H9 (cell line): ENCODE measurements around the gene RNF41. TPM values are rescaled to one million over a fixed set of nuclear protein-coding genes. Genes with fewer than 3 reads are reported as not detected.

Source experiments
- DNase-seq: peaks from one replicate; pipeline ENCODE4 v3.0.0-alpha.2; 2017
- H2AFZ ChIP-seq: one replicate; pipeline ENCODE4 v1.6.1; 2013; ENCODE audit warnings: mild to moderate bottlenecking, low read length, control low read depth, moderate library complexity
- H2AK5ac ChIP-seq: 2 replicates; pipeline ENCODE4 v1.6.1; 2013; ENCODE audit warnings: low read length, control low read depth, mixed read lengths; ENCODE audit not compliant: insufficient read length
- H2BK120ac ChIP-seq: one replicate; pipeline ENCODE4 v1.6.1; 2013; ENCODE audit warnings: low read depth, mild to moderate bottlenecking, low read length, control low read depth, inconsistent platforms; ENCODE audit not compliant: poor library complexity, severe bottlenecking
- H2BK12ac ChIP-seq: 2 replicates; pipeline ENCODE4 v1.6.1; 2013; ENCODE audit warnings: low read length, control low read depth, mixed read lengths, low read depth; ENCODE audit not compliant: insufficient read length
- H2BK15ac ChIP-seq: 2 replicates; pipeline ENCODE4 v1.6.1; 2013; ENCODE audit warnings: low read depth, low read length, control low read depth
- H2BK20ac ChIP-seq: one replicate; pipeline ENCODE4 v1.6.1; 2013; ENCODE audit warnings: low read depth, mild to moderate bottlenecking, low read length, control low read depth, inconsistent platforms; ENCODE audit not compliant: poor library complexity, severe bottlenecking
- H2BK5ac ChIP-seq: 2 replicates; pipeline ENCODE4 v1.6.1; 2013; ENCODE audit warnings: low read length, control low read depth, mixed read lengths; ENCODE audit not compliant: insufficient read length
- H3K14ac ChIP-seq: 2 replicates; pipeline ENCODE4 v1.6.1; 2013; ENCODE audit warnings: low read length, control low read depth; ENCODE audit not compliant: insufficient read depth
- H3K18ac ChIP-seq: 2 replicates; pipeline ENCODE4 v1.6.1; 2013; ENCODE audit warnings: low read depth, mild to moderate bottlenecking, mixed read lengths, low read length, control low read depth; ENCODE audit not compliant: insufficient read length
- H3K23ac ChIP-seq: 2 replicates; pipeline ENCODE4 v1.6.1; 2013; ENCODE audit warnings: low read length, control low read depth, mixed read lengths, low read depth; ENCODE audit not compliant: insufficient read length
- H3K23me2 ChIP-seq: 2 replicates; pipeline ENCODE4 v1.6.1; 2013; ENCODE audit warnings: low read depth, mild to moderate bottlenecking, mixed read lengths, low read length, control low read depth; ENCODE audit not compliant: insufficient read length, poor library complexity, severe bottlenecking
- H3K27ac ChIP-seq: 2 replicates; pipeline ENCODE4 v1.5.1; 2013; ENCODE audit warnings: low read length, control low read depth, mixed read lengths, low read depth; ENCODE audit not compliant: insufficient read length
- H3K27me3 ChIP-seq: 2 replicates; pipeline ENCODE4 v1.6.1; 2013; ENCODE audit warnings: low read length, control low read depth, inconsistent platforms; ENCODE audit not compliant: insufficient read depth
- H3K4ac ChIP-seq: 2 replicates; pipeline ENCODE4 v1.6.1; 2013; ENCODE audit warnings: low read depth, mild to moderate bottlenecking, control low read depth, inconsistent platforms, low read length, moderate library complexity
- H3K4me1 ChIP-seq: 2 replicates; pipeline ENCODE4 v1.6.1; 2013; ENCODE audit warnings: low read length, control low read depth, inconsistent platforms; ENCODE audit not compliant: insufficient read depth
- H3K4me2 ChIP-seq: 2 replicates; pipeline ENCODE4 v1.6.1; 2013; ENCODE audit warnings: low read length, control low read depth, mixed read lengths; ENCODE audit not compliant: insufficient read length, insufficient read depth
- H3K56ac ChIP-seq: 2 replicates; pipeline ENCODE4 v1.6.1; 2013; ENCODE audit warnings: low read depth, mild to moderate bottlenecking, mixed read lengths, low read length, control low read depth; ENCODE audit not compliant: insufficient read length
- H3K79me1 ChIP-seq: 2 replicates; pipeline ENCODE4 v1.6.1; 2013; ENCODE audit warnings: low read depth, mild to moderate bottlenecking, moderate library complexity, low read length, control low read depth, inconsistent platforms; ENCODE audit not compliant: insufficient read depth, poor library complexity, severe bottlenecking
- H3K79me2 ChIP-seq: 2 replicates; pipeline ENCODE4 v1.6.1; 2013; ENCODE audit warnings: low read length, control low read depth, inconsistent platforms; ENCODE audit not compliant: insufficient read depth
- H3K9ac ChIP-seq: 2 replicates; pipeline ENCODE4 v1.6.1; 2013; ENCODE audit warnings: low read length, control low read depth, mixed read lengths; ENCODE audit not compliant: insufficient read length; ENCODE audit errors: extremely low read depth
- H3K9me3 ChIP-seq: one replicate; pipeline ENCODE4 v1.6.1; 2013; ENCODE audit warnings: low read depth, low read length, inconsistent platforms; ENCODE audit not compliant: control insufficient read depth
- H3T11ph ChIP-seq: one replicate; pipeline ENCODE4 v1.6.1; 2013; ENCODE audit warnings: mild to moderate bottlenecking, low read length, control low read depth, inconsistent platforms
- H4K20me1 ChIP-seq: one replicate; pipeline ENCODE4 v1.6.1; 2013; ENCODE audit not compliant: control insufficient read depth, insufficient read length, insufficient read depth
- H4K5ac ChIP-seq: 2 replicates; pipeline ENCODE4 v1.6.1; 2013; ENCODE audit warnings: low read depth, mild to moderate bottlenecking, mixed read lengths, low read length, control low read depth; ENCODE audit not compliant: insufficient read length
- H4K8ac ChIP-seq: replicated peaks from 2 replicates; pipeline ENCODE4 v1.6.1; 2013; ENCODE audit warnings: low read length, control low read depth, mixed read lengths, low read depth; ENCODE audit not compliant: insufficient read length
- H4K91ac ChIP-seq: 2 replicates; pipeline ENCODE4 v1.6.1; 2013; ENCODE audit warnings: low read depth, mild to moderate bottlenecking, moderate library complexity, mixed read lengths, low read length, control low read depth; ENCODE audit not compliant: insufficient read length
- H3K27ac Mint-ChIP-seq, 3 experiments: 2 replicates in 2 of 3; 3 replicates in 1 of 3; pipeline ENCODE4 v1.8.0; 2020 to 2021; ENCODE audit warnings: mixed read lengths in 3 of 3, mild to moderate bottlenecking in 1 of 3, moderate library complexity in 1 of 3
- H3K27me3 Mint-ChIP-seq: 2 replicates; pipeline ENCODE4 v1.8.0; 2021; ENCODE audit warnings: low read depth, mild to moderate bottlenecking, moderate library complexity, mixed read lengths
- H3K36me3 Mint-ChIP-seq, 3 experiments: 2 replicates in 2 of 3; 3 replicates in 1 of 3; pipeline ENCODE4 v1.8.0; 2020 to 2021; ENCODE audit warnings: low read depth in 3 of 3, mixed read lengths in 3 of 3; ENCODE audit not compliant: insufficient read depth in 1 of 3
- H3K4me1 Mint-ChIP-seq, 2 experiments: 2 replicates each; pipeline ENCODE4 v1.8.0; 2020; ENCODE audit warnings: mixed read lengths in 2 of 2
- H3K4me3 Mint-ChIP-seq, 2 experiments: 2 replicates in 1 of 2; 3 replicates in 1 of 2; pipeline ENCODE4 v1.8.0; 2020 to 2021; ENCODE audit warnings: mild to moderate bottlenecking in 2 of 2, mixed read lengths in 2 of 2, moderate library complexity in 1 of 2
- H3K9me3 Mint-ChIP-seq, 2 experiments: 2 replicates in 1 of 2; 3 replicates in 1 of 2; pipeline ENCODE4 v1.8.0; 2020; ENCODE audit warnings: mild to moderate bottlenecking in 2 of 2, mixed read lengths in 2 of 2, moderate library complexity in 1 of 2
- WGBS: extraction: QIAGEN DNeasy Blood & Tissue Kit; methylation state at CpG from one replicate; pipeline ENCODE4 v1.1.7; 2013; ENCODE audit warnings: missing lambda C conversion rate, low lambda C conversion rate, mixed read lengths; ENCODE audit not compliant: insufficient read length; ENCODE audit errors: extremely low coverage; 5-methylcytosine and 5-hydroxymethylcytosine counted together
- total RNA-seq: library from RNA; stranded (reverse); gene quantifications from 2 replicates; pipeline ENCODE4 v1.2.1, GENCODE V29; 2021
- TF ChIP-seq, protein P1 (sequence below): fragments of 200-600 bp; sonication (generic); conservative IDR thresholded peaks from 3 replicates; pipeline ENCODE4 v1.8.0; 2021; ENCODE audit warnings: antibody characterized with exemption, mild to moderate bottlenecking

Gene RNF41
- total RNA-seq, 1 experiment from 2014 or later = 60.8 TPM

DNA sequence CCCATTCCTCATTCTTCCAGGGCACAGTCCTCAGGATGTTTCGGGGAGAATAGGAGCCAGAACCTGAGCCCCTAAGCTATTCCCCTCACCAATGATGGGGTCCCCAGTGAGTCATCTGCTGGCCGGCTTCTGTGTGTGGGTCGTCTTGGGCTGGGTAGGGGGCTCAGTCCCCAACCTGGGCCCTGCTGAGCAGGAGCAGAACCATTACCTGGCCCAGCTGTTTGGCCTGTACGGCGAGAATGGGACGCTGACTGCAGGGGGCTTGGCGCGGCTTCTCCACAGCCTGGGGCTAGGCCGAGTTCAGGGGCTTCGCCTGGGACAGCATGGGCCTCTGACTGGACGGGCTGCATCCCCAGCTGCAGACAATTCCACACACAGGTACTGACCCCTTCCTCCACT, 9.5 kb upstream of the RNF41 start:
- Histone ChIP-seq H3K18ac (no peak overlapping the region), H2BK5ac (no peak overlapping the region), H4K8ac (no peak overlapping the region), H3K14ac (no peak overlapping the region), H3K9me3 (no peaks in the 10 kb centered on the region), H2AFZ (no peak overlapping the region), H3K4me1 (no peaks in the 10 kb centered on the region), H2BK20ac (no peak overlapping the region), H3K27ac (no peak overlapping the region), H2BK15ac (no peak overlapping the region), H2AK5ac (no peak overlapping the region), H3K27me3 (no peaks in the 10 kb centered on the region), H3K79me2 (no peaks in the 10 kb centered on the region), H3K79me1 (no peaks in the 10 kb centered on the region), H4K20me1 (peaks cover 1% of the 10 kb centered on the region), H3K9ac (no peak overlapping the region), H2BK12ac (no peak overlapping the region), H4K5ac (no peak overlapping the region), H3K23me2 (no peaks in the 10 kb centered on the region), H4K91ac (no peak overlapping the region), H3K56ac (no peak overlapping the region), H3K23ac (no peak overlapping the region), H3K4ac (no peak overlapping the region), H3K4me2 (no peak overlapping the region), H3T11ph (no peak overlapping the region), H2BK120ac (no peak overlapping the region)
- H3K27me3 Mint-ChIP-seq = peaks cover 11% of the 10 kb centered on the region
- peaks cover 9 to 11% of the 10 kb centered on the region in 2 experiments; a peak in 3 of 4 replicates for H3K4me1 Mint-ChIP-seq
- H3K9me3 Mint-ChIP-seq = no peaks in the 10 kb centered on the region
- TF ChIP-seq, protein P1, sequence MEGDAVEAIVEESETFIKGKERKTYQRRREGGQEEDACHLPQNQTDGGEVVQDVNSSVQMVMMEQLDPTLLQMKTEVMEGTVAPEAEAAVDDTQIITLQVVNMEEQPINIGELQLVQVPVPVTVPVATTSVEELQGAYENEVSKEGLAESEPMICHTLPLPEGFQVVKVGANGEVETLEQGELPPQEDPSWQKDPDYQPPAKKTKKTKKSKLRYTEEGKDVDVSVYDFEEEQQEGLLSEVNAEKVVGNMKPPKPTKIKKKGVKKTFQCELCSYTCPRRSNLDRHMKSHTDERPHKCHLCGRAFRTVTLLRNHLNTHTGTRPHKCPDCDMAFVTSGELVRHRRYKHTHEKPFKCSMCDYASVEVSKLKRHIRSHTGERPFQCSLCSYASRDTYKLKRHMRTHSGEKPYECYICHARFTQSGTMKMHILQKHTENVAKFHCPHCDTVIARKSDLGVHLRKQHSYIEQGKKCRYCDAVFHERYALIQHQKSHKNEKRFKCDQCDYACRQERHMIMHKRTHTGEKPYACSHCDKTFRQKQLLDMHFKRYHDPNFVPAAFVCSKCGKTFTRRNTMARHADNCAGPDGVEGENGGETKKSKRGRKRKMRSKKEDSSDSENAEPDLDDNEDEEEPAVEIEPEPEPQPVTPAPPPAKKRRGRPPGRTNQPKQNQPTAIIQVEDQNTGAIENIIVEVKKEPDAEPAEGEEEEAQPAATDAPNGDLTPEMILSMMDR = no peak
- no peak for DNase-seq
- WGBS = no CpG with 5 or more reads among the region's 11 CpGs
- no peak overlapping the region; a peak in 1 of 5 replicates for H3K4me3 Mint-ChIP-seq
- peaks cover 2 to 15% (median 8%) of the 10 kb centered on the region in 3 experiments; a peak in 5 of 7 replicates for H3K36me3 Mint-ChIP-seq
- H3K27ac Mint-ChIP-seq = no peak overlapping the region
